ENCODE measurements around the gene KIF2A. TPM values are rescaled to one million over a fixed set of nuclear protein-coding genes. Genes with fewer than 3 reads are reported as not detected.

The KIF2A gene
- total and polyA plus RNA-seq, 2 donors (not counting 3 experiments of a cell fraction or from before 2014, with no cell fraction given): 17.1 to 65.1 TPM

DNA sequence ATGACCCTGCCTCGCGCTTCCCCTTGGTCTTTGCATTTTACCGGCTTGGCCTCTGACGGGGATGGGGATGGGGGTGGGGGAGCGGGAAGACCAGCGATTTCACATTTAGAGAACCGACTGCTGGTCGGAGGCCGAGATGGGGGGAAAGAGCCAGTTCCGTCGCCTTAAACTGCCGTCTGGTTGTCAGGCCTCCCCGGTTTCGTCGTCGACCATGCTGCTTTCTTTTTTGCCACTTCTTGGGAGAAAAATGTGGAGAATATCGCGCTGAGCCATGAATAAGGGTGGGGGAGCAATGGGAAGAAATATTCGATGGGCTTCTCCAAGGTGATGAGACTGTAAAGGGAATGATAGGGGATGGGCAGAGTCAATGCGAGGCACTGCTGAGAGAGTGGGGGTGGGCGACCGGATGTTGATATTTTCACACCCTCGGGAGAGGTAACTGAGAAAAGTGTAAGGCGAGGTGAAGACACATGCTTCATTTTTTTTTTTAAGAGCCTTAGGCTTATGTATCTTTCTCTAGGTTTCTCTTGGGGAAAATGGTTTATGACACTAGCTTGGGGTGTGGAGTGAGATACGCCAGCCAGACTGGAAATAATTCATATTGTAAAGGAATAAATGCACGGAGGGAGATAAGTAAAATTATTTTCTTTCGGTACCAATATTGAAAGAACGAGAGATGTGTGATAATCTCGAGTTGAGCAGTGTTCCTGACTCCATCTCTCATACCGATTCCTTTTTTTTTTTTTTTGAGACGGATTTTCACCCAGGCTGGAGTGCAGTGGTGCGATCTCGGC is 1.1 kb downstream of the KIF2A start:
- no peaks in the 10 kb centered on the region for H3K9me1 ChIP-seq (replicated peaks; ENCODE audit: control insufficient read depth, extremely low read depth, insufficient read depth, low read length)
- peaks cover 58% of the 10 kb centered on the region for H3K79me2 ChIP-seq (ENCODE audit: control insufficient read depth, insufficient read depth, low read length)
- H4K20me1 ChIP-seq (replicated peaks; ENCODE audit: control insufficient read depth, extremely low read depth, insufficient read depth, low read length): peaks cover 10% of the 10 kb centered on the region
- no peak for TF ChIP-seq JUN (IDR thresholded peaks at IDR 0.05; ENCODE audit: borderline replicate concordance, insufficient read depth, insufficient read length, low read depth)
- no peak for TF ChIP-seq EZH2 (IDR thresholded peaks at IDR 0.05; ENCODE audit: borderline replicate concordance, low read depth, low read length, severe bottlenecking)
- TF ChIP-seq POLR2AphosphoS5 (IDR thresholded peaks at IDR 0.05; ENCODE audit: insufficient read depth, low read depth, low read length): no peak
- no peak for TF ChIP-seq MYC (IDR thresholded peaks at IDR 0.05; ENCODE audit: low read depth, low read length)
- no peak for TF ChIP-seq FOS (IDR thresholded peaks at IDR 0.05; ENCODE audit: borderline replicate concordance, insufficient read depth, low read length)
- no peak for TF ChIP-seq GATA2 (IDR thresholded peaks at IDR 0.05; ENCODE audit: insufficient read depth, insufficient read length, low read depth, low read length)
- TF ChIP-seq, protein P1, sequence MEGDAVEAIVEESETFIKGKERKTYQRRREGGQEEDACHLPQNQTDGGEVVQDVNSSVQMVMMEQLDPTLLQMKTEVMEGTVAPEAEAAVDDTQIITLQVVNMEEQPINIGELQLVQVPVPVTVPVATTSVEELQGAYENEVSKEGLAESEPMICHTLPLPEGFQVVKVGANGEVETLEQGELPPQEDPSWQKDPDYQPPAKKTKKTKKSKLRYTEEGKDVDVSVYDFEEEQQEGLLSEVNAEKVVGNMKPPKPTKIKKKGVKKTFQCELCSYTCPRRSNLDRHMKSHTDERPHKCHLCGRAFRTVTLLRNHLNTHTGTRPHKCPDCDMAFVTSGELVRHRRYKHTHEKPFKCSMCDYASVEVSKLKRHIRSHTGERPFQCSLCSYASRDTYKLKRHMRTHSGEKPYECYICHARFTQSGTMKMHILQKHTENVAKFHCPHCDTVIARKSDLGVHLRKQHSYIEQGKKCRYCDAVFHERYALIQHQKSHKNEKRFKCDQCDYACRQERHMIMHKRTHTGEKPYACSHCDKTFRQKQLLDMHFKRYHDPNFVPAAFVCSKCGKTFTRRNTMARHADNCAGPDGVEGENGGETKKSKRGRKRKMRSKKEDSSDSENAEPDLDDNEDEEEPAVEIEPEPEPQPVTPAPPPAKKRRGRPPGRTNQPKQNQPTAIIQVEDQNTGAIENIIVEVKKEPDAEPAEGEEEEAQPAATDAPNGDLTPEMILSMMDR (IDR thresholded peaks at IDR 0.05; ENCODE audit: extremely low read depth in 1 of 2, insufficient read depth in 1 of 2, low read depth in 1 of 2, low read length in 2 of 2): no peak
- no peak for TF ChIP-seq POLR2A (IDR thresholded peaks at IDR 0.05; ENCODE audit: low read depth, low read length)
- TF ChIP-seq, protein P2, sequence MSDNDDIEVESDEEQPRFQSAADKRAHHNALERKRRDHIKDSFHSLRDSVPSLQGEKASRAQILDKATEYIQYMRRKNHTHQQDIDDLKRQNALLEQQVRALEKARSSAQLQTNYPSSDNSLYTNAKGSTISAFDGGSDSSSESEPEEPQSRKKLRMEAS (IDR thresholded peaks at IDR 0.05; ENCODE audit: insufficient read depth, insufficient read length): no peak
- peaks cover 19% of the 10 kb centered on the region for H3K4me1 ChIP-seq (ENCODE audit: control insufficient read depth, extremely low read depth, insufficient read depth, low read length)
- peak overlapping the region; percentile 80 for H3K9ac ChIP-seq (replicated peaks; ENCODE audit: extremely low read depth, insufficient read depth, low read length)
- POLR2A ChIA-PET: no interaction called here
- H3K36me3 ChIP-seq (ENCODE audit: control insufficient read depth in 2 of 2, extremely low read depth in 1 of 2, insufficient read depth in 2 of 2, low read length in 2 of 2): no peaks in the 10 kb centered on the region
- FAIRE-seq (no peak), DNase-seq (ENCODE audit: low read depth, low spot score) (peak; percentile 41)
- intact Hi-C loops (cut with micrococcal nuclease): loop anchor here (1.0 to 5.0 kb wide), 7 partner anchors 30 to 270 kb away; partner anchors contain the start of genes DIMT1 and LRRC70
- H3K4me2 ChIP-seq (ENCODE audit: insufficient read depth, low read length): peak overlapping the region; percentile 90
- no peaks in the 10 kb centered on the region for H3K9me3 ChIP-seq (replicated peaks; ENCODE audit: control insufficient read depth, insufficient read depth, low read length)
- peak overlapping the region; percentile 67 for H3K27ac ChIP-seq (ENCODE audit: insufficient read depth, low read depth, low read length)
- no TSS peak for BruUV-seq (replicated peaks)
- CTCF ChIA-PET: interaction anchor here (0.7 to 1.3 kb wide), 2 partner anchors 27 to 47 kb away, joined by 4 to 5 read pairs; no protein-coding TSS in a partner anchor
- H2AFZ ChIP-seq (ENCODE audit: low read depth, low read length): peak overlapping the region; percentile 93
- H3K4me3 ChIP-seq (replicated peaks in 1 of 3; ENCODE audit: insufficient read depth in 1 of 3, low read depth in 1 of 3, low read length in 3 of 3): peak overlapping the region; percentile 96 to 100 (median 98)
- no peaks in the 10 kb centered on the region for H3K27me3 ChIP-seq (ENCODE audit: control insufficient read depth in 2 of 2, insufficient read depth in 2 of 2, low read length in 2 of 2)
- dilution Hi-C loops (cut with MboI; ENCODE audit: extremely low pct_ligation_motif_present, low sequenced_read_pairs): no loop called here

All from endothelial cell of umbilical vein (primary cell).